NCI-H82 treated with DMSO at 0.1 percent for 48 hours (cell line): ENCODE data around the gene GAST.
A peak's percentile ranks its signal among the peaks of the same experiment; 100 is the strongest.
"Not testable (repeated sequence)": the region's sequence is repeated elsewhere in the genome, so short reads cannot be mapped to it uniquely, and the experiment has no call there.

ENCODE experiments used
- DNase-seq: peaks from one replicate; lab custom pipeline; 2025; ENCODE audit not compliant: unreplicated experiment; lab: John Stamatoyannopoulos, UW

GAST gene

DNA sequence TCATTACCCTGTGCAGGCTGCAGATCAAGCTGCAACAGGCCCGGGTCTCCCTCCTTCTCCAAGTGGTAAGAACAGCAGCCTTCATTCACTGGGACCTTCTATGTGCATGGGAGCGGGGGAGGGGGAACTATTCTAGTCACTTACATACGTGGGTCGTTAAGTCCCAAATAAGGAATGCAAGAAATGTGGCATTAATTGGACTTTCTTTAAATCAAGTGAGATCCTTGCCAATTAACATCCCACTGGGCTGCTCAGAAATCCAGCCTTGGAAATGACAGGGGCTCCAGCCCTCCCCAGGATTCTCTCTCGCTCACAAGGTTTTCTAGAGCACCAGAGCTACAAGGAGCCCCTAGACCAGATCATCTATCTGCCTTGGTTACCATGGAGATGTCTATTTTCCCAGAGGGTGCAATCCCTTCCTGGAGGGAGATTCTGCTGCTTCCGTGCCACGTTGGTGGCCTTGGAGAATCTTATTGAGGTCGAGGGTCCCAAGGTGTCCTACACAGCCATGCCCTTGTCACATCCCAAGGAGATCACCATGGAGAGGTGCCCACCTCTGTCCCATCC lies 28.6 kb upstream of the GAST start:
- no peak for DNase-seq

DNA sequence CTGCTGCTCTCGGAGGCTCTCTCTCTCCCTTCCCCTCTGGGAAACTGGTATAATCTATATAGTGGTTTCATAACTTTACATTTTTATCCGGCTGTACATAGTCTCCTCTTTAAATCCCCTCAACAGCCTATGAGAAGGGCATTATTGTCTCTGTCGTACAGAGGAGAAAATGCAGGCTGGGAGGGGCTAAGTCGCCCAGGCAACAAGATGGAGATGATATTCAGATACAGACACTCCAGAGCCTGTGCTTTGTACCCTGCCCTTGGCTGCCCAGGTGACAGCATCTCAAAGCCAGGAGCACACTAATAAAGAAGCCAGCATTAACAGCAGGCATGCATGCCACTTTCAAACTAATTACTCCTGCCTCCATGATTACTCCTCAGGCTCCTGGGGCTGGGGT lies 28.1 kb upstream of the GAST start:
- no peak for DNase-seq

DNA sequence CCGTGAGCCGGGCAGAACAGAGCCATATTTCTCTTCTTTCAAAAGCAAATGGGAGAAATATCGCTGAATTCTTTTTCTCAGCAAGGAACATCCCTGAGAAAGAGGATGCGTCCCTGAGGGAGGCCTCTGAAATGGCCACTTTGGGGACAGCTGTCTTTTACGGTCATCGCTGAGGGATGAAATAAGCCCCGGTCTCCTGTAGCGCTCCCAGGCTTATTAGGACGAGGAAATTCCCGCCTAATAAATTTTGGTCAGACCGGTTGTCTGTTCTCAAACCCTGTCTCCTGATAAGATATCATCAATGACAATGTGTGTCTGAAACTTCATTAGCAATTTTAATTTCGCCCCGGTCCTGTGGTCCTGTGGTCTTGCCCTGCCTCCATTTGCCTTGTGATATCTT lies 26.4 kb upstream of the GAST start:
- not testable (repeated sequence) for DNase-seq

DNA sequence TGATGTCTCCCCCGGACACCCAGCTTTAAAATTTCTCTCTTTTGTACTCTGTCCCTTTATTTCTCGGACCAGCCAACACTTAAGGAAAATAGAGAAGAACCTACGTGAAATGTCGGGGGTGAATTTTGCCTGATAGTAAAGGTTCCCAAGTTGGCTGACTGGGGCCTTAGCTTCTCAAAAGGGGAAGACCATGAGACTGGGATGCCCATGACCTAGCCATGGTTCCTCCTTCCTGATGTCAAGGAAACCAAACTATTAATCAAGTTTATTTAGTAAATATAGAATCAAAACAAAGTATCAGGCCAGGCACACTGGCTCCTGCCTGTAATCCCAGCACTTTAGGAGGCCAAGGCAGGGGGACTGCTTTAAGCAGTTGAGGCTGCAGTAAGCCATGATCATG lies 25.9 kb upstream of the GAST start:
- no peak for DNase-seq

GRCh38 chr17:41687828-41688640 lies 24.1 kb upstream of the GAST start:
- no peak for DNase-seq

DNA sequence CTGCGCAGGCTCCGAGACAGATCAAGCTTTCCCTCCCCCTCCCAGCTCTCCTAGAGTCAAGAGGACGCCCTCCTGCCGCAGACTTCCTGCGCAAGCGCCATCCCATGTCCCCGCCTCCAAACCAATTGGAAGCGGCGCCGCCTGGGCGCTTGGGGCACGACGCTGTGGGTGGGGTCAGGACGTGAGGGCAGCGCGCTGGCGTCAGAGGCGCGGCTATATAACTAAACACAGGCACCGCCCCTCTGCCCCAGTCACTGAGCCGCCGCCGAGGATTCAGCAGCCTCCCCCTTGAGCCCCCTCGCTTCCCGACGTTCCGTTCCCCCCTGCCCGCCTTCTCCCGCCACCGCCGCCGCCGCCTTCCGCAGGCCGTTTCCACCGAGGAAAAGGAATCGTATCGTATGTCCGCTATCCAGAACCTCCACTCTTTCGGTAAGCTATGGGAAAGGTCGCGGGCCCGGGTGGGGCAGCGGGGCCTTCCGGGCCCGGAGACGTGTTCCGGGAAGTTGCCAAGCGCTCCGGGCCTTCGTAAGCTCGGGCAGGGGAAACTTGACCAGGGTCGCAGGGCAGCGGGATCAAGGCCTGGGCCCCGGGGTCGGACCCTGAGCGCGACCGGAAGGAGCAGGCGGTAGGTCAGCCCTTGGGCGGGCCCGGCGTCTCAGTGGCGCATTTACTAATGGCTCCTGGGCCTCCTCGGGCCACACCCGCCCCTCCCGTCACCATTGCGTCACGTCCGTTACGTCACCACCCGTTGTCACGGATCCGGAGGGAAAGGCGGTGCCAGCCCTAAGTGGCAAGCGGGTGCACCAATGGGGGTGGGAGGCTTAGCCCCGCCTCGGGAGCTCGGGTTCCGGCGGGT lies 23.3 kb upstream of the GAST start, which contains the start of gene EIF1:
EIF1 (plus strand) TSS at position 245 of the 856 bp plus-strand sequence; CDS start at position 399, 154 bp downstream.
- DNase-seq, result peak; percentile 99

DNA sequence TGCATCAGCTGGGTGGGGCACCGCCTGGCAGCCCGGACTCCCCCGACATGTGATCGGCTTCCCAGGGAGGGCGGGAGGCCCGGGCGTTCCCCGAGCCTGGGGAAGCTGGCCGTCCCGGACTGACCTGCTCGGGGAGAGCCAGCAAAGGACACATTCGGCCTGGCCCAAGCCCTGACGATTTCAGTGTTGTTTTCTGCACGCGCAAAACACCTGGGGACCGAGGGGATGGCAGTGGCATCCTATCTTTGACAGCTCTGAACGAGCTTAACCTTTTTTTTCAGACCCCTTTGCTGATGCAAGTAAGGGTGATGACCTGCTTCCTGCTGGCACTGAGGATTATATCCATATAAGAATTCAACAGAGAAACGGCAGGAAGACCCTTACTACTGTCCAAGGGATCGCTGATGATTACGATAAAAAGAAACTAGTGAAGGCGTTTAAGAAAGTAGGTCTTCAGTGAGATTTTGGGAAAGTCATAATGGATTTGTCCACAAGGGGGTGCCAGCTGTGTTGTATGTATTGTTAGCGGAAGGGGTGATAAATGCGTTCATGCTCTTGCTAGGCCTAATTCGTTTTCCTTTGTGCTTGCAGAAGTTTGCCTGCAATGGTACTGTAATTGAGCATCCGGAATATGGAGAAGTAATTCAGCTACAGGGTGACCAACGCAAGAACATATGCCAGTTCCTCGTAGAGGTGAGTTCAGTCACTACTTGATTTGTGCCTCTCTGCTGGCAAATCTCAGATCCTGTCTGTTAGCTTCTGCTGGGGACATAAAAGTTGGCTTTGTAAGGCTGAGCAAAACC lies 22.4 kb upstream of the GAST start:
- DNase-seq, result peak; percentile 48

DNA sequence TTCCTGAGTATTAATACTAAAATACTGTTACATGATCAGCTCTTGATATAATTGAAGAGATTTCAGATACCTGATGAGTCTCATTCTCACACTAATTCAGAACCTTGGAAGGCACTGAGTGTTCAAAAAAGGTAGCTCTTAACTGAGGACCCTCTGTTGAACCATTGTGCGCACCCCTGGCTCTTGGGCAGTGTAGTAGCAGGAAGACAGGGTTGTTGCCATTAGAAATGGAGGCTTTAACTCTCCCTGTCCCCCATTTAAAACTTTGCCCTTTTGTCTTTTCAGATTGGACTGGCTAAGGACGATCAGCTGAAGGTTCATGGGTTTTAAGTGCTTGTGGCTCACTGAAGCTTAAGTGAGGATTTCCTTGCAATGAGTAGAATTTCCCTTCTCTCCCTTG lies 21.6 kb upstream of the GAST start:
- no peak for DNase-seq

DNA sequence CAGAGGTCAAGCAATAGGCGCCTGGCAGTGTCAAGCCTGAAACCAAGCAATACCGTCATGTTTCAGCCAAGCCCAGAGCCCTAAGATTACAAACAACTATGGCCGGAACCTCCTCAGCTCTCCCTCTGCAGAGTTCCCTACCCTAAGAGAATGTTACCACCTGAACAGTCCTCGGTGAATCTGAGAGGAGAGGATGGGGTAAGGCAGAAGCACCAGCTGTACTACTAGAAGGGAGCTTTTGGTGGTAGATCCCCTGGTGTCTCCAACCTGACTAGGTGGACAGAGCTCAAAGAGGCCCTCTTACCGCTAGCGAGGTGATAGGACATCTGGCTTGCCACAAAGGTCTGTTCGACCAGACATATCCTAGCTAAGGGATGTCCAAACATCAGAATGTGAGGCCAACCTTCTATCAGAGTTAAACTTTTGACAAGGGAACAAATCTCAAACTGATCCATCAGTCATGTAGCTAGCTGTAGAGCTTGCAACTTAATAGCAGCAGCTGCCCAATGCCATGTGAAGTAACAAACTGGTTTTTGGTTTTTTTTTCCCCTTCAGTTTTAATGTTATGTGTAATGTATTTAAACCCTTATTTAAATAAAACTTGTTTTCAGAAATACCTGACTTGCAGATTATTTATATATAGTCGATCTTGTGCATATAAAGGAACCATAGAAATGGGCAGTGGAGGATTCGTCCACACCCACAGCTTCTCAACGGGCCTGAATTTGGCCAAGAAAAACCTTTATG lies 20.9 kb upstream of the GAST start:
- no peak for DNase-seq

GRCh38 chr17:41692722-41693521 lies 19.2 kb upstream of the GAST start:
- no peak for DNase-seq

GRCh38 chr17:41695134-41695661 lies 16.9 kb upstream of the GAST start:
- DNase-seq, result no peak

DNA sequence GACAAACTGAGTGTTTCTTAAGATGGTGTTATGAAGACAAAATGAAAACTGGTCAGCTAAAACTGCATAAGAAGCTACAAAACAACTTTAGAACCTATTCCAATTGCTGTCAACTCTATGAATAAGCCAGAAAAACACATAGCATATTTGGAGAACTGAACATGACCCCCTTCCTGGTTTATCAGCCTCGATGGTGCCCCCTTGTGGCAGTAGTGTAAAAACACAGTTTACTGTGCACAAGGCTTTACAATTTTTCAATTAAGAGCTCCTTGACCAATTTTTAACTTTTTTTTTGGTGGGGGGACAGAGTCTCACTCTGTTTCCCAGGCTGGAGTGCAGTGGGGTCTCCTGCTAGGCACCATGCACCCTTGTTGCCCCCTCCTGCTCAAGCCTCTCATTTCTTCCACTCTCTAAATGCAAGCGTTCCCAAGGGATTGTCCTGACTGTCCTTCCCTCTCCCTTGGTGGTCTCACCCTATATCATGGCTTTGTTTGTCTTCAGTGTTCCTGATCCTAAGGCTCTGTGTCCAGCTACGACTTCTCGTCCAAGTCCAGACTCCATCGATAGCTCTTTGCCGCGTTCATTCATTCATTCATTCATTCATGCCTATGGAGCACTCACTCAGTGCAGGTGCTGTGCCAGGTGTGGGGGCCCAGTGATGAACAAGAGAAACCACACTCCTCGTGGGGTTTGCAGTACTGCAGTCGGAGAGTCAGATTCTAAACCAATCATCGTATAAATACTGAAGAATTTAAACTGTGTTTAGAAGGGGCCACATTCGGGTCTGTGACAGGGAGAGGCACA lies 16.0 kb upstream of the GAST start:
- DNase-seq, result peak; percentile 23

DNA sequence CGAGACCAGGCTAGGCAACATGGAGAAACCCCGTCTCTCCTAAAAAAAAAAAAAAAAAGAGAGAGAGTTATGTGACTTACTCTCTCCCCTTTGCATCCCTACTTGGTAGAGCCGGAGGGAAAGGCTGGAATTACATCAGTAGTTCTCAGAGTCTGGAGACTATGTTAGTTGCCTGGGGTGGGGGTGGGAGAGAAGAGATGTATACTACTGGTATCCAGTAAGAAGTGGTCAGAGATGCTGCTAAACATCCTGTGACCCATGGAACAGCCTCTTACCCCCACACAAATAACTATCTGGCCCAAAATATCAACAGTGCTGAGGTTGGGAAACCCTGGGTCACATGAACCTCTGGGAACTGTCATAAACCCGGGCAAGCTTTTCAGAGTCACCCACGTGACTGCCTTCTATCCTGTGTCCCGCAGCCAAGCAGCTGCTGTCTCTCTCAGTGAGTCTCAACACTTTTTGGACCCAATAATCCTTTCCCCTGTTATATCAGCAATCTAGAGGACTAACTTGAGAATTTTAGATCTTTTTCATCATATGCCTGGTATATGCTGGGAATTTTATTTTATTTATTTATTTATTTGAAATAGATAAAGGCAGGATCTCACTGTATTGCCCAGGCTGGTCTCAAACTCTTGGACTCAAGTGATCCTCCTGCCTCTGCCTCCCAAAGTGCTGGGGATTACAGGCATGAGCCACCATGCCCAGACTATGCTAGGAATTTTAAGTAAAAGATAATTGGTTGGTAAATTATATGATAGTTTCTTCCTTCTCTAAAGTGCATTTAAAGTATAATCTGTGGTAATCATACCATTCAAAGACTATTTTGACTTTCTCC lies 14.8 kb upstream of the GAST start:
- DNase-seq, result no peak

GRCh38 chr17:41700843-41701242 lies 11.3 kb upstream of the GAST start:
- not testable (repeated sequence) for DNase-seq

DNA sequence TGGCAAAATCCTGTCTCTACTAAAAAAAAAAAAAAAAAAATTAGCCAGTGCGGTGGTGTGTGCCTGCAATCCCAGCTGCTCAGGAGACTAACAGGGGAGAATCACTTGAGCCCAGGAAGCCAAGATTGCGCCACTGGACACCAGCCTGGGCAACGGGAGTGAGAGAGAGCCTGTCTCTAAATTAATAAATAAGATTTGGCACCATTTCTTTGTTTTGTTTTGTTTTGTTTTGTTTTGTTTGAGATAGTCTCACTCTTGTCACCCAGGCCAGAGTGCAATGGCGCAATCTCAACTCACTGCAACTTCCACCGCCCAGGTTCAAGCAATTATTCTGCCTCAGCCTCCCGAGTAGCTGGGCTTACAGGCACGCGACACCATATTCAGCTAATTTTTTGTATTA lies 9.4 kb upstream of the GAST start:
- DNase-seq, result no peak

DNA sequence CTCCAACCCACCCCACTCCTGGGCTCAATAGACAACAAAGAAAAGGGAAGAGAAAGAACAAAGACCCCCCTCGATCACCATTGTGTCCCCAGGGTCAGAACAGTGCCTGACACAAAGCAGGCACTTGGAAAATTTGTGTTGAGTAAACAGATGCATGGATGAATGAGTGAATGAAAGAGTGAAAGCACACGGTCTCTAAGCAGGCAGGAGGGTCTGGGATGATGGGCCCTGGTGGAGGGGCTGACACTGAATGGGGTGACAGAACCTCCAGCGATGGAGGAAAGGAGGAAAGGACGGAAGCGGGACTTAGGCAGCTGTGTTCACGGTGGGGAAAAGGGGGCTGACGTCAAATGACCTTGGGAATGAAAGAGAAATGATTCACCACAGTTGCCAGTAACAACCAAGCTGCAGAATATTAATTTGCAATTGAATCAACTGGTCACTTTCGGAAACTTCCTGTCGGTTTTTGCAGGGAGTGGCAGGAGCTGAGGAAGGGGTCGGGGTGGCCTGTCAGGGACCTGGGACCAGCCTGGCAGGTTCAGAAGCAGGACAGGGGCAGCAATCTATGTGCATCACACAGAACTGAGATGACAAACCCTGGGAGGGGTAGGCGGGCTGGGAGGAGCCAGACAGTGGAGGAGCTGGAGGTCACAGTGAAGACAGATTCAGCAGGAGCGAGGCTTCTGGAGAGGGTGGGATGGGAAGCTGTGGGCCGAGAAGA lies 6.7 kb upstream of the GAST start:
- no peak for DNase-seq
